T-cell (primary cell): Measurements from ENCODE around the gene ZNF462. TPM values are rescaled to one million over a fixed set of nuclear protein-coding genes. Genes with fewer than 3 reads are reported as not detected.

Experiments used
- ATAC-seq, 4 experiments: fragments of 200-7000 bp in 3 of 4; fragments of 150-1000 bp in 1 of 4; cut with Tn5 transposase; replicated peaks in 1 of 4; 1 replicate in 3 of 4; 2 replicates in 1 of 4; pipeline ENCODE4 v1.10.0; 2021; ENCODE audit warnings: moderate library complexity in 3 of 4, mild to moderate bottlenecking in 2 of 4, moderate number of reproducible peaks in 1 of 4
- CTCF ChIA-PET, 2 donors: fragments of 300-600 bp; sonication (Branson Sonifier 250); formaldehyde crosslinking; loops; one replicate each; lab custom pipeline; 2022; ENCODE audit warnings: antibody characterized with exemption in 2 of 2; lab: Charles Lee
- POLR2A ChIA-PET, 2 donors: fragments of 300-600 bp; sonication (Branson Sonifier 250); formaldehyde crosslinking; loops; one replicate each; lab custom pipeline; 2022; ENCODE audit warnings: antibody characterized with exemption in 2 of 2; lab: Charles Lee
- DNase-seq, 35 experiments: peaks; one replicate each; pipeline versions ENCODE4 v3.0.0 to v3.0.0-alpha.2; 2013 to 2023
- H3K27ac ChIP-seq: one replicate; pipeline ENCODE4 v1.5.1; 2013; ENCODE audit warnings: low read length
- H3K27me3 ChIP-seq, 2 experiments: replicated peaks in 1 of 2; 1 replicate in 1 of 2; 2 replicates in 1 of 2; pipeline versions ENCODE4 v1.6.1 to v1.7.0; 2013; ENCODE audit warnings: low read length in 1 of 2, mixed read lengths in 1 of 2; ENCODE audit not compliant: control insufficient read depth in 2 of 2, insufficient read depth in 2 of 2; ENCODE audit errors: extremely low read depth in 1 of 2
- H3K36me3 ChIP-seq, 2 donors: 1 replicate in 1 of 2; 2 replicates in 1 of 2; pipeline versions ENCODE4 v1.6.1 to v1.7.0; 2013; ENCODE audit warnings: low read length in 1 of 2; ENCODE audit not compliant: control insufficient read depth in 2 of 2, insufficient read depth in 1 of 2; ENCODE audit errors: extremely low read depth in 1 of 2
- H3K4me1 ChIP-seq, 2 experiments: 1 replicate in 1 of 2; 2 replicates in 1 of 2; pipeline versions ENCODE4 v1.6.1 to v1.7.0; 2013; ENCODE audit warnings: low read length in 2 of 2, mixed read lengths in 1 of 2; ENCODE audit not compliant: insufficient read depth in 2 of 2, control insufficient read depth in 1 of 2; ENCODE audit errors: extremely low read depth in 1 of 2
- H3K4me3 ChIP-seq, 2 donors: 1 replicate in 1 of 2; 2 replicates in 1 of 2; pipeline versions ENCODE4 v1.5.1 to v1.7.0; 2013; ENCODE audit warnings: mild to moderate bottlenecking in 2 of 2, low read length in 1 of 2, moderate library complexity in 1 of 2; ENCODE audit not compliant: control insufficient read depth in 1 of 2; ENCODE audit errors: extremely low read depth in 1 of 2
- H3K9me3 ChIP-seq: 2 replicates; pipeline ENCODE4 v1.7.0; 2013
- H3K27ac Mint-ChIP-seq, 2 donors: one replicate each; pipeline ENCODE4 v1.8.0; 2020 to 2021; ENCODE audit warnings: mild to moderate bottlenecking in 2 of 2, mixed read lengths in 2 of 2
- H3K27me3 Mint-ChIP-seq, 2 donors: one replicate each; pipeline ENCODE4 v1.8.0; 2021 to 2022; ENCODE audit warnings: mixed read lengths in 2 of 2
- H3K36me3 Mint-ChIP-seq: one replicate; pipeline ENCODE4 v1.8.0; 2021; ENCODE audit warnings: mixed read lengths
- H3K4me1 Mint-ChIP-seq, 3 donors: one replicate each; pipeline ENCODE4 v1.8.0; 2020 to 2022; ENCODE audit warnings: mixed read lengths in 3 of 3, mild to moderate bottlenecking in 1 of 3
- H3K4me3 Mint-ChIP-seq, 3 donors: one replicate each; pipeline ENCODE4 v1.8.0; 2020 to 2022; ENCODE audit warnings: mild to moderate bottlenecking in 3 of 3, mixed read lengths in 3 of 3, moderate library complexity in 3 of 3
- H3K9me3 Mint-ChIP-seq, 3 donors: one replicate each; pipeline ENCODE4 v1.8.0; 2020 to 2022; ENCODE audit warnings: mixed read lengths in 3 of 3
- WGBS: methylation state at CpG from one replicate; pipeline ENCODE4 v1.1.5; 2013; ENCODE audit warnings: missing lambda C conversion rate; ENCODE audit not compliant: insufficient coverage; 5-methylcytosine and 5-hydroxymethylcytosine counted together
- total RNA-seq, 35 experiments: library from RNA in 6 of 35; stranded (reverse) in 6 of 35; fragments of 120-200 nt in 1 of 35; gene quantifications; one replicate each; pipeline versions ENCODE4 v1.2.1 to v1.2.4 and lab custom pipeline; 2013 to 2026

The ZNF462 gene
- total RNA-seq, 5 donors from 2014 or later (not counting 1 experiment from before 2014, with no cell fraction given), result 1.1 to 5.3 (median 2.5) TPM

- ChIA-PET CTCF (no interaction called here), POLR2A (no interaction called here)
- no peak overlapping the region for H3K27ac Mint-ChIP-seq
- Histone ChIP-seq H3K27me3 (no peaks in the 10 kb centered on the region), H3K4me1 (no peaks in the 10 kb centered on the region), H3K36me3 (peaks cover 0 to 2% of the 10 kb centered on the region in 2 donors), H3K9me3 (no peaks in the 10 kb centered on the region), H3K27ac (no peak overlapping the region), H3K4me3 (no peak overlapping the region)
- no peaks in the 10 kb centered on the region for H3K4me1 Mint-ChIP-seq
- no peaks in the 10 kb centered on the region for H3K36me3 Mint-ChIP-seq
- peaks cover 9 to 28% (median 24%) of the 10 kb centered on the region in 3 donors for H3K9me3 Mint-ChIP-seq
- no peak for ATAC-seq
- 90% methylated on average over 2 of the region's 5 CpGs for WGBS
- no peak overlapping the region for H3K4me3 Mint-ChIP-seq
- DNase-seq, result no peak
- no peaks in the 10 kb centered on the region for H3K27me3 Mint-ChIP-seq
These were observed 65.0 kb downstream of the ZNF462 start for GRCh38 chr9:106927916-106928315.

GRCh38 chr9:106928350-106928749 is 65.4 kb downstream of the ZNF462 start:
- Mint-ChIP-seq H3K4me3 (no peak overlapping the region), H3K36me3 (no peaks in the 10 kb centered on the region), H3K9me3 (peaks cover 9 to 28% (median 24%) of the 10 kb centered on the region in 3 donors), H3K4me1 (no peaks in the 10 kb centered on the region), H3K27me3 (no peaks in the 10 kb centered on the region), H3K27ac (no peak overlapping the region)
- no peaks in the 10 kb centered on the region for H3K27me3 ChIP-seq
- ATAC-seq, result no peak
- ChIA-PET CTCF (no interaction called here), POLR2A (no interaction called here)
- no peaks in the 10 kb centered on the region for H3K4me1 ChIP-seq
- H3K36me3 ChIP-seq, result peaks cover 0 to 2% of the 10 kb centered on the region in 2 donors
- WGBS, result 97% methylated on average over 17 of the region's 18 CpGs
- no peak overlapping the region for H3K4me3 ChIP-seq
- H3K27ac ChIP-seq, result no peak overlapping the region
- no peaks in the 10 kb centered on the region for H3K9me3 ChIP-seq
- DNase-seq, result no peak

GRCh38 chr9:106929471-106930177 is 66.7 kb downstream of the ZNF462 start:
- Histone ChIP-seq H3K9me3 (no peaks in the 10 kb centered on the region), H3K36me3 (peaks cover 0 to 2% of the 10 kb centered on the region in 2 donors), H3K4me3 (no peak overlapping the region), H3K27me3 (no peaks in the 10 kb centered on the region), H3K27ac (no peak overlapping the region), H3K4me1 (no peaks in the 10 kb centered on the region)
- no peak for ATAC-seq
- WGBS, result 64% methylated on average over 2 of the region's 11 CpGs
- H3K36me3 Mint-ChIP-seq, result no peaks in the 10 kb centered on the region
- CTCF ChIA-PET, result no interaction called here
- H3K4me3 Mint-ChIP-seq, result no peak overlapping the region
- H3K4me1 Mint-ChIP-seq, result no peaks in the 10 kb centered on the region
- POLR2A ChIA-PET, result no interaction called here
- no peaks in the 10 kb centered on the region for H3K27me3 Mint-ChIP-seq
- H3K27ac Mint-ChIP-seq, result no peak overlapping the region
- no peak for DNase-seq
- H3K9me3 Mint-ChIP-seq, result peaks cover 8 to 26% (median 21%) of the 10 kb centered on the region in 3 donors

- Mint-ChIP-seq H3K4me3 (no peak overlapping the region), H3K27me3 (no peaks in the 10 kb centered on the region), H3K4me1 (no peaks in the 10 kb centered on the region), H3K9me3 (peaks cover 5 to 22% (median 18%) of the 10 kb centered on the region in 3 donors), H3K27ac (no peak overlapping the region), H3K36me3 (no peaks in the 10 kb centered on the region)
- ChIA-PET POLR2A (no interaction called here), CTCF (no interaction called here)
- no peak overlapping the region for H3K27ac ChIP-seq
- no peaks in the 10 kb centered on the region for H3K9me3 ChIP-seq
- no peaks in the 10 kb centered on the region for H3K4me1 ChIP-seq
- 91% methylated on average over 7 of the region's 8 CpGs for WGBS
- no peak for ATAC-seq
- H3K27me3 ChIP-seq, result no peaks in the 10 kb centered on the region
- H3K4me3 ChIP-seq, result no peak overlapping the region
- no peak for DNase-seq
- no peaks in the 10 kb centered on the region for H3K36me3 ChIP-seq
These were observed 67.5 kb downstream of the ZNF462 start for GRCh38 chr9:106930477-106930876.

GRCh38 chr9:106931466-106931865 is 68.5 kb downstream of the ZNF462 start:
- Histone ChIP-seq H3K4me1 (no peaks in the 10 kb centered on the region), H3K27me3 (no peaks in the 10 kb centered on the region), H3K27ac (no peak overlapping the region), H3K4me3 (no peak overlapping the region), H3K36me3 (no peaks in the 10 kb centered on the region), H3K9me3 (no peaks in the 10 kb centered on the region)
- H3K36me3 Mint-ChIP-seq, result no peaks in the 10 kb centered on the region
- WGBS, result 67% methylated on average over 3 of the region's 4 CpGs
- peaks cover 5 to 18% (median 8%) of the 10 kb centered on the region in 3 donors for H3K9me3 Mint-ChIP-seq
- H3K27me3 Mint-ChIP-seq, result no peaks in the 10 kb centered on the region
- ChIA-PET CTCF (interaction anchor here in 1 of 2 donors (1.4 kb wide), 1 partner anchor 9 kb away, joined by 3 read pairs; no protein-coding TSS in a partner anchor), POLR2A (no interaction called here)
- DNase-seq (no peak), ATAC-seq (no peak)
- no peaks in the 10 kb centered on the region for H3K4me1 Mint-ChIP-seq
- H3K27ac Mint-ChIP-seq, result no peak overlapping the region
- no peak overlapping the region for H3K4me3 Mint-ChIP-seq

GRCh38 chr9:106932178-106932577 is 69.2 kb downstream of the ZNF462 start:
- ChIA-PET CTCF (interaction anchor here in 1 of 2 donors (1.4 kb wide), 1 partner anchor 10 kb away, joined by 3 read pairs; no protein-coding TSS in a partner anchor), POLR2A (no interaction called here)
- H3K4me3 ChIP-seq, result no peak overlapping the region
- no peaks in the 10 kb centered on the region for H3K36me3 ChIP-seq
- Mint-ChIP-seq H3K27ac (no peak overlapping the region), H3K9me3 (peaks cover 5 to 18% (median 7%) of the 10 kb centered on the region in 3 donors), H3K4me1 (no peaks in the 10 kb centered on the region), H3K4me3 (no peak overlapping the region), H3K36me3 (no peaks in the 10 kb centered on the region), H3K27me3 (no peaks in the 10 kb centered on the region)
- no peaks in the 10 kb centered on the region for H3K9me3 ChIP-seq
- no peak for DNase-seq
- H3K4me1 ChIP-seq, result no peaks in the 10 kb centered on the region
- H3K27me3 ChIP-seq, result no peaks in the 10 kb centered on the region
- no peak for ATAC-seq
- 75% methylated on average over 10 of the region's 10 CpGs for WGBS
- no peak overlapping the region for H3K27ac ChIP-seq
